Measurements from ENCODE around the gene ADGRL1.

DNA sequence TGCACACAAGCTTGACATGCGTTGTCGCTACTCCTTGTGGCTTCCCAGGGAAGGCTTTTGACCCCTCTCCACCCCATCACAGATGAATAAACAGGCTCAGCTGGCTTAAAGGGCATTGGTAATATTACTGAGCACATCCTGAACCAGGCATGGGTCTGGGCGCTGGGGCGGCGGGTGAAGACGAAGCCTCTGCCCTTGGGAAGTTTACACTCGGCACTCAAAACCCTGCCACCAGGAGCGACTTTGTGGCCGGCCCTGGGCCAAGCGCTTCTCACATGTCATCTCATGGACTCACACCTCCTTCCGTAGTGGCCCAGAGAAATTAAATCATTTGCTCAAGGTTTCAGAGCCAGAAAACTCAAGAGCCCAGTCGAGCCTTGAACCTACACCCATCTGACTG lies 37.0 kb downstream of the ADGRL1 start:
- no peak for TF ChIP-seq CTCF (IDR thresholded peaks at IDR 0.05 in 2 of 3, conservative IDR thresholded peaks at IDR 0.05 in 1 of 3; ENCODE audit: borderline replicate concordance in 1 of 3, insufficient read depth in 1 of 3, low read depth in 2 of 3, low read length in 2 of 3)
- no peak for TF ChIP-seq EZH2 (IDR thresholded peaks at IDR 0.05)
- TF ChIP-seq, protein P1, sequence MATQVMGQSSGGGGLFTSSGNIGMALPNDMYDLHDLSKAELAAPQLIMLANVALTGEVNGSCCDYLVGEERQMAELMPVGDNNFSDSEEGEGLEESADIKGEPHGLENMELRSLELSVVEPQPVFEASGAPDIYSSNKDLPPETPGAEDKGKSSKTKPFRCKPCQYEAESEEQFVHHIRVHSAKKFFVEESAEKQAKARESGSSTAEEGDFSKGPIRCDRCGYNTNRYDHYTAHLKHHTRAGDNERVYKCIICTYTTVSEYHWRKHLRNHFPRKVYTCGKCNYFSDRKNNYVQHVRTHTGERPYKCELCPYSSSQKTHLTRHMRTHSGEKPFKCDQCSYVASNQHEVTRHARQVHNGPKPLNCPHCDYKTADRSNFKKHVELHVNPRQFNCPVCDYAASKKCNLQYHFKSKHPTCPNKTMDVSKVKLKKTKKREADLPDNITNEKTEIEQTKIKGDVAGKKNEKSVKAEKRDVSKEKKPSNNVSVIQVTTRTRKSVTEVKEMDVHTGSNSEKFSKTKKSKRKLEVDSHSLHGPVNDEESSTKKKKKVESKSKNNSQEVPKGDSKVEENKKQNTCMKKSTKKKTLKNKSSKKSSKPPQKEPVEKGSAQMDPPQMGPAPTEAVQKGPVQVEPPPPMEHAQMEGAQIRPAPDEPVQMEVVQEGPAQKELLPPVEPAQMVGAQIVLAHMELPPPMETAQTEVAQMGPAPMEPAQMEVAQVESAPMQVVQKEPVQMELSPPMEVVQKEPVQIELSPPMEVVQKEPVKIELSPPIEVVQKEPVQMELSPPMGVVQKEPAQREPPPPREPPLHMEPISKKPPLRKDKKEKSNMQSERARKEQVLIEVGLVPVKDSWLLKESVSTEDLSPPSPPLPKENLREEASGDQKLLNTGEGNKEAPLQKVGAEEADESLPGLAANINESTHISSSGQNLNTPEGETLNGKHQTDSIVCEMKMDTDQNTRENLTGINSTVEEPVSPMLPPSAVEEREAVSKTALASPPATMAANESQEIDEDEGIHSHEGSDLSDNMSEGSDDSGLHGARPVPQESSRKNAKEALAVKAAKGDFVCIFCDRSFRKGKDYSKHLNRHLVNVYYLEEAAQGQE (IDR thresholded peaks at IDR 0.05; ENCODE audit: low read depth) = no peak
- TF ChIP-seq EZH2phosphoT487 (IDR thresholded peaks at IDR 0.05; ENCODE audit: borderline replicate concordance) = no peak
- no peak for TF ChIP-seq YY1 (IDR thresholded peaks at IDR 0.05; ENCODE audit: extremely low read depth, insufficient replicate concordance, low read depth, low read length)
- TF ChIP-seq POLR2A (IDR thresholded peaks at IDR 0.05; ENCODE audit: borderline replicate concordance, extremely low read depth, insufficient read depth, insufficient read length) = no peak
- no peak for TF ChIP-seq CEBPB (IDR thresholded peaks at IDR 0.05; ENCODE audit: low read depth)
- TF ChIP-seq POLR2AphosphoS5 (IDR thresholded peaks at IDR 0.05; ENCODE audit: low read depth, low read length) = no peak
- TF ChIP-seq SRF (IDR thresholded peaks at IDR 0.05; ENCODE audit: low read depth) = no peak
- TF ChIP-seq SP1 (IDR thresholded peaks at IDR 0.05; ENCODE audit: low read depth) = no peak
- no peak for TF ChIP-seq RAD21 (IDR thresholded peaks at IDR 0.05; ENCODE audit: low read depth)
- no peak for TF ChIP-seq CBX3 (IDR thresholded peaks at IDR 0.05; ENCODE audit: low read depth)
- TF ChIP-seq SIN3A (IDR thresholded peaks at IDR 0.05; ENCODE audit: low read depth) = no peak
